ENCODE data around the gene CTNNBL1.
A peak's percentile ranks its signal among the peaks of the same experiment; 100 is the strongest.

Gene CTNNBL1

DNA sequence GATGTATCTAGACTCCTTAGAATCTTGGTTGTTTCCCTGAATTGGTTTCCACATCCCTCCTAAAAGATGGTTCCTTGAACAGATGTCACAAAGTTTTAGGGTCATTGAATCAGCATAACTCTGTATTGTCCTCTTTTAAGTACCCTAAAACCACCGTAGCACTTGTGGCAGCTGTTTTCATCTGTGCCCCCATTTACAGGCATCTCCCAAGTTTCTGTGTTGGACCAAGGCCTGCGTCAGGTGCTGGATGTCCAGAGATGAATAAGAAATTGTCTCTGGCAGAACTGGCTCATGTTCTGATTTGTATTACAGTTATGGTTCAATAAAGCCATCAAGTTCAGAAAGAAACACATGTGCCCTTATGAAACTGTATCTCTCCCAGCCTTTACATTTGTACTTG, 48.3 kb downstream of the CTNNBL1 start:
- no peak for DNase-seq (ENCODE audit: low read depth)

DNA sequence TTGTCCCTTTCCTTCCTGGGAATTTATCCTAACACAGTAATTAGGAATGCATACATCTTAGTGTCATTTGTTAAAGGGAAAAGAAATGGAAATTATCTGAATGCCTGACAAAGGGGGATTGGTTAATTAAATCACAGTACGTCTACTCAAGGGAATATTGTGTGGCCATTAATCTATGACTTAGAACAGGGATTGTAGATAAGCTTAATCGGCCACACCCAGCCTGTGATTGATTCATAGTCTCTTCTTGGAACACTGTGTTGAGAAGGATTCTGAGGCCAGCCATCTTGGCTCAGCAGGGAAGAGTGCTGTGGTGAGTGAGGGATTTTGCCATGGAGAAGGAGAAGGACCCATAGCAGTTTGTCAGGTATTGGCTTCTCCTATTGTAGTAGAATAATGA, 50.5 kb downstream of the CTNNBL1 start:
- no peak for DNase-seq (ENCODE audit: low read depth)

DNA sequence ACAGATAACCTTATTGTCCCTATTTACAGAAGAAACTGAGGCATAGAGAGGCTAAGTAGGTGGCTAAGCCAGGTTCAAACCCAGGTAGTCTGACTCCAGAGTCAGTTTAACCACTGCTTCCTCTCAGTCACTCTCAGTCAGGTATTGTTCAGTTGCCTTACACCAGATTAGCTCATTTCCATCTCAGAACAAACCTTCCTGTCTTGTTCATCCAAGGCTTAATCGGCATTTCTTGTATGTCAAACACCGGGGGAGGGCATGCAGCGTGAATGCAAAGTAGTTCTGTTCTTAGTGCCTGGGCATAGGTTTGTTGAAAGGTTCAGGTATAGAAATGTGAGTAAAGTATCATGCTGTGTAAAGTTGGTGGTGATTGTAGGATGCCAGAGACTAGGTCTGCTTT, 51.7 kb downstream of the CTNNBL1 start:
- DNase-seq (ENCODE audit: low read depth), result peak; percentile 0

DNA sequence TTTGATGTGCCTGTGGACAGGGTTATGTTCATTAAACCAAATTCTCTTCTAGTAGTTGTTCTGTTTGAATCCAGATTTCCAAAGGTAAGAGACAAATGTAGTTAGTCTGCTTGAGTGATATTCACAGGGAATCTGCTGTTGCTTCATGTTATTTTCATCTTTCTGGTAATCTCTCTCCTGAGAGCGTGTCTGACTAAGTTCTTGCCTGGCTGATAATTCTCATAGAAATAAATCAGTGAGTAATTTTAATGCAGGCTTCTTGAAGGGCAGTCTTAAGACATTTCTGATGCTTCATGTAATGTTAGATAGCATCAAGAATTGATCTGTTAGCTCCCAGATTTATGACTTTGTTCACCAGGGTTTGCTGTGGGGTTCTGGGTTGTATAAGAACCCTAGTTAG, 54.2 kb downstream of the CTNNBL1 start:
- DNase-seq (ENCODE audit: low read depth), result no peak

DNA sequence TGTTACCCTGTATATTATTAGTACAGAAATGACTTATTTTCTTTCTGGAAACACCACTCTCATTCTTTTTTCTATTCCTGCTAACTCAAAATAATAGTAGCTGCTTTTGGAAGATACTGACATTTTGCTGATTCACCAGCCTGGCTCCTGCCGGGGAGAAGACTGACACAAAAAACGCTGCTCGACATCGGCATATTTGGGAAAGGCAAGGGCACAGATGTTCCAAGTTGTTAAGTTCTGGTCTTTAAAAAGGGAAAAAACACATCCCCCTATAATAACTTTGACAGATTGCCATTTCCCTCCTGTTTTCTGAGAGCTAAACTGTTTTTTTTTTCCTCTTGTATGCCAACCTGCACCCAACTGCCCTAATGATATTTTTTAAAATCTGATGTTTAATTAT, 55.4 kb downstream of the CTNNBL1 start:
- DNase-seq (ENCODE audit: low read depth), result no peak

DNA sequence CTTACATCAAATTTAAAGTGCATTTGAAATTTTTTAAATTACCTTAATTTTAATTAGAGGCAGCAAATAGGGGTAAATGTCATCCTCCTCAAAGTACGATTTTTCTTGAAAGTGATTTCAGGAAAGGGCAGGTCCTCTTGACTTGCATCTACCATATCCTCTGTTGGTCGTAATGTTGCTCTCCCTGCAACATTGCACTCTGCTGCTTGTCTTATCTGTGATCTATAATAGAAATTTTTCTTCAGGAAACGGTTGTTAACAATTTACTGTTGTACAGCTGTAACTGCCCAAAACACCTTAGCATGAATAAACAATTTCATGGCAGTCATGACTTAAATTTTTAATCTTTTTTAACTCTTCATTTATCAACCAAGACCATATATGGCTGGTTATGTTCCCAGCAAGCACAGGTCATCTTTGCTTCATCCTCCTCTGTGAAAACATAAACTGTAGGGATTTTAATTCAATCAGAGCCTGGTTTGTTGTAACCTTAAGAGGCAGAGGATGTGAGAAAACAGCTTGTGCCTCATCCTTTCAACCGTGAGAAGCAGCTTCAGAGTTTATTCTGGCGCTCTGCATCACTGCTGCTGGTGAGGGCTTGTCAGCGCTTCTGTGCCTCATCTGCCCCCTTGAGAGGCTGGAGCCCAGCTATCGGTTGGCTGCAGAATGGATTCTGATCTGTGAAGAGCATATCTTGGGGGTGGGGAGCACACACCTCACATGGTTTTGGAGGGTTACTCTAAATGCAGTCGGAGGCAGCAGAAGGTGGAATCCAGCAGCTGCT, 56.0 kb downstream of the CTNNBL1 start:
- no peak for DNase-seq (ENCODE audit: low read depth)

DNA sequence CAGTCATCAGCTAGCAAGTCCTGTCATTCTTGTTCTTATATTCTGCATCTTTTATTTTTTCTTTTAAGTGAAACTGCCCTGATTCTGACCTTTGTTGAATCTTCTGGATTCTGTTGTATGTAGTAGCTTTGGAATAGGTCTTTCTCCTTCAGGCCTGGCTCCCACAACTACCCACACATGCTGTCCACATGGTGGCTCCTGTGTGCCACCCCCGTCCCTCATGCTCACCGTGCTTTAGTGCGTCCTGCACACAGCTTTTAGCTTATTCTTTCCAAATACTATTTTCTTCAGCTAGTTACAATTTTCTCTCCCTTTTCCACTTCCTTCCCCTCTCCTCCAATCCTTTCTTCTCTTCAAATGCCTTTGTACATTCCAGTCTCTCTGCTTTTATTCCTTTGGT, 61.8 kb downstream of the CTNNBL1 start:
- no peak for DNase-seq (ENCODE audit: low read depth)

DNA sequence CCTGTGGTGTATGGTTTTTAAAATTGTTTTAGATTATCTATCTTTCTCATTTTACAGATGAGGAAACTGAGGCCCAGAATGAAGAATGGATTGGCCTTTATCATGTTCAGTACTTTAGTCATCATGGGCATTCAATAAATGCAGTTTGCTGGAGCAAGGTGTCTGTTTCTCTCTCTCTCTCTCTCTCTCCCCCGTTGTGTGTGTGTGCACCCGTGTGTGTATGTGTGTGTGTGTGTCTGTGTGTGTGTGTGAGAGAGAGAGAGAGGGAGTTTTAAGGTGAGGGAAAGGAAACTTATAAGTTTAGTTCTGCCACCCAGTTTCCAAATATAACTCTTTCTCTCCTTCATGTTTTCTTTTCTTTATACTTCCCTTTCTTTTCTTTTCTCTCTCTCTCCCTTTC, 62.4 kb downstream of the CTNNBL1 start:
- no peak for DNase-seq (ENCODE audit: low read depth)

DNA sequence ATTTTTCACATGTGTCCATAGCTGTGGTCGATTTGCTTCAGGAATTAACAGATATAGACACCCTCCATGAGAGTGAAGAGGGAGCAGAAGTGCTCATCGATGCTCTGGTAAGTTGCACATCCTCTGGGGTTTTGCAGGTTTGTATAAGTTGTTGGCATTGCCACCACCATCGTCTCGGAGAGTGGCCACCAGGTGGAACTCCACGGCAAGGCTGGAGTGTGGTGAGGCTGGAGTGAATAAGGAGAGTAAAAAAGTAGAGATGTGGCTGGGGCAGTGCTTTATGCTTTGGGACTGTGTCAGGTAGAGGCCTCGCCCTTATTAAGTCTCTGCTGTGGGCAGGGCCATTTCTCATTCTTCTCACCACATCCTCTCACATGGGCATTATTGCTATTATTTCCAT, 63.7 kb downstream of the CTNNBL1 start:
- DNase-seq (ENCODE audit: low read depth), result no peak

DNA sequence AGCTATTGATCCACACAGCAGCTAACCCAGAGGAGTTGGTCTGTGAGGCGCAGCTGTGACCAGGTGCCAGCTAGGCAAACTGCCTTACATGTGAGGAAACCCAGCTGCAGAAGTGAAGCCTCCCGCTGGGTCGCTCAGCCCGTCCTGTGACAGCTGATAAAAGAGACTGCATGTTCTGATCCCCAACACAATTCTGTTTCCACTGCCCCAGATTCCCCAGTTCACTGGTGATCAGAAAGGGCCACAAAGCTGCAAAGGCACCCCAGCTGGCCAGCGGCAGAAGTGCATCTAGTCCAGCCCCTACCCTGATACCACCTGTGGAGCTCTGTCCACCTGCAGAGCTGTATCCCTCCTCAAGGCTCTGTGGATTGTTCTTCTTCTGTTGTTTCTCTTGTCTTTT, 64.5 kb downstream of the CTNNBL1 start:
- DNase-seq (ENCODE audit: low read depth), result no peak

DNA sequence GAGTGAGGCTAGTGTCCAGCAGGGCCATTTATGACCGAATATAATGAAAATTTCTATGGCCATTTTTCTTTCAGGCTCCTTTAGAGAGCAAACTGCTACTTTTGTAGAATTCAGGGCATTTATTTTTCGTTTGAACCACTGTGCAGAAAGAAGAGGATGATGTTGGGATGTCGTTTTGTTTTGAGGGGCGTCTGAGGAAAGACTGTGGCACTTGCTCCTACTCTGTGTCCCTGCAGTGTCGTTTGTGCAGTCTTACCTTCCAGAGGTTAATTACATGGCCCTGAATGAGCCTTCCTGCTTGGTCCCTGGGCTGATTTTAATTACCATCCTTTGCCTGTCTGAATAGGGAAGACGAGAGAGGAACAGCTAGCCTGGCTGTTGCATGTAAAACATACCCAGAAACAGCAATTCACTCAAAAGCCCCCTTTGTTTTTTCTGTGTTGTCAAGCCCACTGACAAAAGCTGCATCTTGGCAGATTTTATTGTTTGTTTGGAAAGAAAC, 65.3 kb downstream of the CTNNBL1 start:
- DNase-seq (ENCODE audit: low read depth), result no peak

DNA sequence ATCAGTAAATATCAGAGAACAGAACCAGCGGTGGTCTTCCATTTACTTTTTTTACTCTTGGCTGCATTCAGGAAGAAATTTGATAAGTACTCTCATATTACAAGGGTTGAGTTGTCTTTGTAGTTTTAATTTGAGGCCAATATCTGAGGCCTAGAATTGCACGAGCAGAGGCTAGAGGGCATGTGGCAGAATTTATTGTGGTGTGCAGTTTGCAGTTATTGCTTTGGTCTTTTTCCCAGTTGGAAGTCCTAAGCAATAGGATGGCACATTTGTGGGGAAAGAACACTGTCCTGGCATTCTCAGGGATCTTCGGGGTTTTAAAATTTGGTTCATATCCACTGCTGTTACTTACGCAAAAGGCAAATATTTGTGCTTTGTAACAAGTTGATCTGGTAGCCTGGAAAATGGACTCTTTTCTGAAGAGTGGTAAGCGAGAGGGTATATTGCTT, 66.0 kb downstream of the CTNNBL1 start:
- no peak for DNase-seq (ENCODE audit: low read depth)

DNA sequence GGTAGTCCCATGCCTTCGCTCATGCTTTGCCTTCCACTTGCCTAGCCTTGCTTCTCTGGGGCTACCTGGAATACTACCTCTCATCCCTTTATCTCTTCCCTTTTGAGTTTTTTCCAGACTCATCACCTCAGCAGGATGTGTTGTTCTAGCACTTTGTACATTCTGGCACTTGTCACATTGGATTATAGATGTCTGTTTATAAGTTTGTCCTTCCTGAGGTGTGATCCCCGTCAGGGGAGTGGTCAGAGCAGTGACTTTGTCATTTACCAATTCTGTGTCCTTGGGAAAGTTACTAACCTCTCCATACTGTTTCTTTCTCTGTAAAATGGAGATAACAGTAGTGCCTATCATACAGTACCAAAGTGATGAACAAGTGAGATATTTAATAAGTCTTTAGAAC, 66.5 kb downstream of the CTNNBL1 start:
- no peak for DNase-seq (ENCODE audit: low read depth)

DNA sequence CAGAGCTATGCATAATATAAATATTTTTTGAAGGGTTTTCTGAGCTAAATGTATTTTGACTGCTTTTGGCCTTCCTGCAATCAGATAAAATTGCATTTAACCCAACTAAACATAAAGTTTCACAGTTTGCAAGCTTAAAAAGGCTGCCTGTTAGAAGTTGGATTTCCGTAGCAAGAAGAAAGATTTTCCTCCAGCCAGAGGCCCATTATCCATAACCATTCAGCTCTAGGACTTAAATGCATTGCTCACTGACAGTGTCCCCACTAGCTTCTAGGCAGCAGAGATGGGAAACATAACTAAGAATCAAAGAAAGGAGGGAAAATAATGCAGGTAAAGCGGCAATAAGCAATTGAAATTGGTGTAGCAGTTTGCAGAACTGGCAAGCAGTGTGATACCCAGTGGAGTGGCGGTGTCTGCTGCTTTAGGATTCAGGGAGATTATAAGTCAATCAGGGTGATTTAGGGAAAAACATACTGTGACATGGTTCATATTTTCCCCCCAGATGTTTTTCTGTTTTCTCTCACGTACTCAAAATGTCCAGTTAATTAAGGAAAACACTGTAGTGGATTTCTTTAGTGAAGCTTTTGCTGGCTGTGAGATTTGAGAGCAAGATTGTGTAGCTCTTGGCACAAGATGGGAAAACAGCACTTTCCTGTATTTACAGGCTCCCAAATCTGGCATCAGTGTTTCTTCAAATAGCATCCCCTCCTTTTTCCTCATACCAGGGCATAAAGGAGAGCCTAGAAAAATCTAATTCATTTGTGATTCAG, 69.1 kb downstream of the CTNNBL1 start:
- no peak for DNase-seq (ENCODE audit: low read depth)

DNA sequence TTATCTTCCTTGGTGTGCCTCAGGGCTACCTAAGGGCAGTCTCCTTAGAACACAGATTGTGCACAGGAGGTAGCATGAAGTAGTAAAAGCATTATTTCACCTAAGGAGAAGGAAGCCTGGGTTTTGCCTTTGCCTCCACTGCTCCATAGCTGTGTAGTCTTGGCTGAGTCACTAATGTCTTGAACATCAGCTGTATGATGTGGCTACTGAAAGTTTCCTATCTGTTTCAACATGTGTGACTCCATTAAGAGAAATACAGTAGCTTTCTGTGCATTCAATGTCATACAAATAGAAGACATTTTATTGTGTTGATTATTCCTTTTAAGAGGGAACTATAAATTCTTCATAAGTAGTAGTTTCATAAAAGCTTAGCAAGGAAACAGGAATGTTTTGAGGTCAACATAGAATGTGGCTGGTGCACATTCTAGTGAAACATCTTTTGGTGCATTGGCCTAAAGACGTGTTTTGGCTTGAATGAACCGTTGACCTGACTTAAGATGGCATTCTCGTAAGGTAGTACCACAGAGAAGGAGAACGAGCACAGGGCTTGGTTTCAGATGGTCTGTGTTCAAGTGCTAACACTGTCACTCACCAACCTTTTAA, 70.6 kb downstream of the CTNNBL1 start:
- DNase-seq (ENCODE audit: low read depth), result no peak

DNA sequence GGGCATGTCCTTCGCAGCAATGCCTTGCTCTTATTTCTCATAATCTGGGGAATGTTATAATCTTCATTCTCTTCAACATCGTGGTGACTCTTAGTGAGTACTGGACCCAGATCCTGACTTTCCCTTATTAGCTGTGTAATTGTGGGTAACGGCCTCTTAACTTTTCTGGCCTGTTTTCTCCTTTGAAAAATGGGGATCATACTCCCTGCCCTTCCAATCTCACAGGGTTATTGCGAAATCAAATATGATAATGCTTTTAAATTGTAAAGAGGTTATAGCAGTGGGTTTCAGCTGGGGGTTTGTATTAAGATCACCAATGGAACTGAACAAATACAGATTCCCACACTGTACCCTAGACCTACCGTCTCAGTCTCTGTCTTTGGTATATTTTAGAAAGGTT, 77.1 kb downstream of the CTNNBL1 start:
- DNase-seq (ENCODE audit: low read depth), result no peak

DNA sequence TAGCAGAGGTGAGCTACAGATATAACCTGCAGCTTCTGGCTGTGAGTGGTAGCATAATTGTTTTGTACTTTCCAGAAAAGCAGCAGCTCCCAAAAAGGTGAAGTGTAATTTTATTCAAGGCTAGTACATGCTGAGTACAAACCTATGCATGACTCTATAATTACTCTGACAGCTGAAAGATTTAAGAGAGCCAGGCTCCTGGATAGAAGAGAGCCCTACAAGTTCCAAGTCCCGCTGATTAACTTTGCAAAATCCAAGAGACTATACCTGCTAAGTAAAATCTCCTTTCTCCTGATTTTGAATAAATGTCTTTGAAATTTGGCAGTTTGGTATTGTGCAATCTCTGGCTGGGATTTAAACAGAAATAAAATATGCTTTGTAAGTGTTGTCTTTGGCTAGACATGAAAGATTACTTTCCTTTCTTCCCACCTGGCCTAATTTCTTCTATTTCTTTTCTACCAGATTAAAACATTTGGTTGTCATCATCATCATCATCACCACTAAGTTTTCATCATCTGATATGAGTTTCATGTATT, 79.5 kb downstream of the CTNNBL1 start:
- no peak for DNase-seq (ENCODE audit: low read depth)

DNA sequence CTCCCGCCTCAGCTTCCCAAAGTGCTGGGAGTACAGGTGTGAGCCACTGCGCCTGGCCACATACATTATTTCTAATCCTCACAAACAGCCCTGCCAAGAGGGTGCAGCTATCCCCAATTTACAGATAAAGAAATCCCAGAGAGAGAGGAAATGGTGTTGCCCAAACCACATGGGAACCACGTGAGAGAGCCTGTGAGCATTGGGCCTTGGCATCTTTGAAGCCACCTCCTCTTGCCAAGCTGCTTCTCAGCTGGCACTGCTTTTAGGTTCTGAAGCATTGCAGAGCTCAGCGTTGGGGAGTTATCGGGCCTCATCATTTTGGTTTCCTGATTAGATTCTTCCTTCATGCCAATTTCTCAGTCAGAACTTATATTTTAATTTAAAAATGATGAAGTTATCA, 80.3 kb downstream of the CTNNBL1 start:
- no peak for DNase-seq (ENCODE audit: low read depth)

DNA sequence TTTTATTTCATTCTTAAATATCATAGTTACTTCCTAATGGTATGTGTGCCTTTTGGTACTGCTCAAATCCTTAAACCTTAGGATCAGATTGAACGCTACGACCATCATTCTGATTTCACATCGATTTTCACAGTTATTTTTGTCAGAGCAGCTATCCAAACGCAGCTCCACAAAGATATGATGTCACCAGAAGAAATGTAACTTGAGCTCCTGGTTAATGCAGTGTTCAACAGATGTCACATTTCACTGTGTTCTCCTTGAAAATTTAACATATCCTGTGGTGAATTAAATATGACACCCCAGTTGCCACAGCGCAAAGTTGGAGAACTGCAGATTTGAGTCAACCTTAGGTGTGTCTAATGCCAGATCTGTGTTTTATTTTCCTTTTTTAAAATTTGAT, 81.4 kb downstream of the CTNNBL1 start:
- DNase-seq (ENCODE audit: low read depth), result no peak

DNA sequence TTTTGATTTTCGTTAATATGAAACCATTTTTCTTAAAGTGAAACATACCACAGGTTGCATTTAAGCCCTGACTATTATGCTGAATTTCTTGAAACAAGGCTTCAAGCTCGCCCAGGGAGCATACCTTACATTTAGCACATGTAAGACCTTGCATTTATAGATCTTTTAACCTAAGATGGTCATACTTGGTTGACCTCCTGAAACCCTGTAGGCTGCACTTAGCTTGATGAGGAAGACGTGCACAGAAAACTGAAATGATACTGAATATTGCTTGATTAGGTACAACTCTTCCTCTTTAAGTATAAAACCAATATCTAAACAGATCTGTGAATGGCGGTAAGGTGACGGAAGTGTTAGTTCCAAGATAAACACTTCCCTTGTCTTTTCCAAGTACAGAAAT, 82.2 kb downstream of the CTNNBL1 start:
- DNase-seq (ENCODE audit: low read depth), result no peak

DNA sequence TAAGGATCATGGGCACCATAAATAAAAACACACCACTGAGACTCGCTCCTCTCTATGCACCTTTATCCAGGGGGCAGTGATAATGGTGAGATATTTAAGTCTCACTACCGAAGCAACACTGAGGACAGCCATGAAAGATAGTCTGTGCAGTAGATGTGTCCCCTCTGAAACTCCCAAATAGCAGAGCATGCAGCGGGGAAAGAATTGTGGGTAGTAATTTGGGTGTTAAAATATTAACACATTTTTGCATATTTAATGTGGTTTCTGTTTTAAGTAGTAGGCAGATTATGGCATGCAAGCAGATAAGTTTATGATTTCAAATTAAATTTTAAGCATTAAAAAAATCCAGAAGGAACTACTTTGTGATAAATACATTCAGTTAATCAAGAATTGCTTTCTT, 82.7 kb downstream of the CTNNBL1 start:
- DNase-seq (ENCODE audit: low read depth), result no peak

DNA sequence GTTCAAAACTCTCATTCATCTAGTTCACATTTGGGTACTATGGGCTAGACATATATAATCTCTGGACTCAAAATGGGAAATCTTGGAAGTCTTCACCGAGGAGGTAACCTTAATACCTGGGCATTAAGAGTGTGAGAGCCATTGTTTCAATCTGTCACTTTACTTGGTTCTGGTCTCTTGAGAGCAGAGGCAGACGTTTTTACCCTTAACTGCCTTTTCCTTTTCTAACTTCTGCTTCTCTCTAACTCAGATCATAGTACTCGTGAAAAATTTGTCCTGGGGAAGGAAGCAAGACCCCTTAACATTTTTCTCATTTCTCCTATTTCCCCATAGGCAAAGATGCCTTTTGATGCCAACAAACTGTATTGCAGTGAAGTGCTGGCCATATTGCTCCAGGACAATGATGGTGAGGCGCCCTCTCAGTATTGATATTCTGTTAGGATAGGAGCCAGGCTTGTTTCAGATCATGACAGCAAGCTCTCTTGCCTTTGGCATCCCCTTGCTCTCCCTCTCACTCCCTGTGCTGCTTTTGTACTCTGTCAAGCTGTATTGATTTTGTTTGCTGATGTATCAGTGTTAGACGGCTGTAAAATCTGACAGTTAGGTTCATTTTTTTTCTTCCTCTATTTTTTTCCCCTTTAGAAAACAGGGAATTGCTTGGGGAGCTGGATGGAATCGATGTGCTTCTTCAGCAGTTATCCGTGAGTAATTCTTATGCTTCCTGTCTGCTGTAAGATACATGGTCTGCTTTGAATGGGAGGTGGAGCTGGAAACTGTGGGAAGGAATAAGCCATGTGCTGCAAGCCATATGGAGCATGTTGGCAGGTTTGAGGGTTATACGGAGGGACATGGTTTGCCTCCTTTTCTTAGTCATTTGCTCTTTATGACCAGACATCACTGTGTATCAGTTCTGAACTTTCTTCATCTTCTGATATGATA, 83.5 kb downstream of the CTNNBL1 start:
- DNase-seq (ENCODE audit: low read depth), result no peak

Data from activated T-cell treated with anti-CD3 and anti-CD28 coated beads for 24 hours (primary cell).